ENCODE results near the gene SPEF2. TPM values are rescaled to one million over a fixed set of nuclear protein-coding genes. Genes with fewer than 3 reads are reported as not detected.

Gene SPEF2
- total RNA-seq, 4 donors from 2014 or later: 6.3 to 15.2 (median 8.5) TPM

DNA sequence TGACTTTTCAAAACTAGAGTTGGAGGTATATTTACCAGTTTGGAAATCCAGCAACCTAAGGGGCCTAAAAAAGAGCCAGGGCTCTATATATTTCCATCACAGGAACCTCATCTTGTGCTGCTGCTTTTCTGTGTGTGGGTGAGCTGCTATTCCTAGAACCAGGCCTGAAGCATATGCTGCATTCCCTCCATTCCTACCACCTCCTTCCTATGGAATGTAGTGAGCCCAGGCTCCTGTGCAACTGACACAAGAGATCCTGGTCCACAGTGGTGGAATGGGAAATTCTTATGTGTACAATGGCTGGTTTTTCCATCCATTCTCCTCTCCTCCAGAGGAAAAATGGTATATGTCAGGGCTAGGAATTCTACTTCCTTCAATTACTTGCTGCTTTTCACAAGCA lies 39.1 kb downstream of the SPEF2 start:
- TF ChIP-seq, protein P1, sequence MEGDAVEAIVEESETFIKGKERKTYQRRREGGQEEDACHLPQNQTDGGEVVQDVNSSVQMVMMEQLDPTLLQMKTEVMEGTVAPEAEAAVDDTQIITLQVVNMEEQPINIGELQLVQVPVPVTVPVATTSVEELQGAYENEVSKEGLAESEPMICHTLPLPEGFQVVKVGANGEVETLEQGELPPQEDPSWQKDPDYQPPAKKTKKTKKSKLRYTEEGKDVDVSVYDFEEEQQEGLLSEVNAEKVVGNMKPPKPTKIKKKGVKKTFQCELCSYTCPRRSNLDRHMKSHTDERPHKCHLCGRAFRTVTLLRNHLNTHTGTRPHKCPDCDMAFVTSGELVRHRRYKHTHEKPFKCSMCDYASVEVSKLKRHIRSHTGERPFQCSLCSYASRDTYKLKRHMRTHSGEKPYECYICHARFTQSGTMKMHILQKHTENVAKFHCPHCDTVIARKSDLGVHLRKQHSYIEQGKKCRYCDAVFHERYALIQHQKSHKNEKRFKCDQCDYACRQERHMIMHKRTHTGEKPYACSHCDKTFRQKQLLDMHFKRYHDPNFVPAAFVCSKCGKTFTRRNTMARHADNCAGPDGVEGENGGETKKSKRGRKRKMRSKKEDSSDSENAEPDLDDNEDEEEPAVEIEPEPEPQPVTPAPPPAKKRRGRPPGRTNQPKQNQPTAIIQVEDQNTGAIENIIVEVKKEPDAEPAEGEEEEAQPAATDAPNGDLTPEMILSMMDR (IDR thresholded peaks at IDR 0.05; ENCODE audit: low read depth): no peak

DNA sequence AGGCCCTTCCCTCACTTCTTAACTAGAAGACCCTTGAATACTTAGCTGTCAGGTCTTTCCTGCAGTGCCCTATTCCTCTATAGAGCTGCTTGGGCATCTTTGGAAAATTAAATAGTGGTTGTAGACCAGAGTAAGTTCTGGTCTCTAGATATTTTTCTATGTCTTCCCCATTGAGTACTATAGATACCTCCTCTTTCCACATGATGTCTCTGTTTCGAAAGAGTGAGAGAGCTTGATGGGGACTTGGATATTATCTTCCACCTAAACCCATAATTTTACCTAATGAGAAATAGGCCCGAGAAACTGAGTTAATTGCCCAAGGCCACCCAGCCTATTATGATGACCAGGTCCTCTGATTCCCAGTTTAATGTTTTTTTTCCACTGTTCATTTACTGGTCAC lies 40.2 kb downstream of the SPEF2 start:
- TF ChIP-seq, protein P1 (IDR thresholded peaks at IDR 0.05; ENCODE audit: low read depth): no peak

DNA sequence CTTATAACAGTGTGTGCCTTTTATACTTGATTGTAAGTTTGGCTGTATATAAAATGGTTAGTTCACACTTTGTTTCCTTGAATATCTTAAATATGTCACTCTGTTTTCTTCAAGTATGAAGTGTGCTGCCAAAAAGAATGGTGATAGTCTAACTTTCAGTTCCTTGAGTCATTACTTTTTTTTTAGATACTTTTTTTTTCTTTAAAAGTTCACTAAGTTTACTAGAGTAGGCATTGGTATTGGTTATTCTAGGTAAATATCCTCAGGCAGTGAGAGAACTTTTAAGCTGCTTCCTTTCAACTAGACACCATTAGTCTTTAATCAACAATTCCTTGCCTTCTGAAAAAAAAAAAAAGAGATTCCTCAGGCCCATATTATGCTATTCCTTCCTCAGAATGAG lies 41.9 kb downstream of the SPEF2 start:
- TF ChIP-seq, protein P1 (IDR thresholded peaks at IDR 0.05; ENCODE audit: low read depth): no peak

DNA sequence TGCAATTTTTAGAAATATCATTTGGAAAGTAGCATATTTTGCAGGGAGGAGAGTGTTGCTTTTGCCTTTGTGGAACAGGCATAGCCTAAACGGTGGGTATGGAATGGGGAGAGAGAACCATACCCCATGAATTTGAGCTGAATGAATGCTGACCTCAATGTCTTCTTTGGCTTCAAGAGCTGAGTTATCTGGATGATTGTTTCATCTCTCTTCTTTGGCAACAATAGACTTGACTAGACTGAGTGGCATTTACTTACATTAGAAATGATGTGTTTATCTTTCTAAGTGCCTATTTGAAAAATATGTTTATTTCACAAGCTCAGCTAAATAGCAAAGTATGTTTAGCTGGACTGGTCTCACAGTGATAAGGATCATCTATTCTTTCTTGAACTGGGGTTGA lies 42.8 kb downstream of the SPEF2 start:
- TF ChIP-seq, protein P1 (IDR thresholded peaks at IDR 0.05; ENCODE audit: low read depth): no peak

DNA sequence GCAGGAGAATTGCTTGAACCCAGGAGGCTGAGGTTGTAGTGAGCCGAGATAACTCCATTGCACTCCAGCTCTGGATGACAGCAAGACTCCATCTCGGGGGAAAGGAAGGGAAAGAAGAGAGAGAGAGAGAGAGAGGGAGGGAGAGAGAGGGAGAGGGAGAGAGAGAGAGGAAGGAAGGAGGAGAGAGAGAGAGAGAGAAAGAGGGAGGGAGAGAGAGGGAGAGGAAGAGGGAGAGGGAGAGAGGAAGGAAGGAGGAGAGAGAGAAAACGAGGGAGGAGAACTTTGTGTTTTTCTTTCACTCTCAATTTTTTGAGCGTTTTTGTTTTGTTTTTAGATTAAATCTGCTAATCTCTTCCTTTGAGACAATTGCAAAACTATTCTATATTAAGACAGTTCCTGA lies 46.9 kb downstream of the SPEF2 start:
- TF ChIP-seq, protein P1 (IDR thresholded peaks at IDR 0.05; ENCODE audit: low read depth): no peak

DNA sequence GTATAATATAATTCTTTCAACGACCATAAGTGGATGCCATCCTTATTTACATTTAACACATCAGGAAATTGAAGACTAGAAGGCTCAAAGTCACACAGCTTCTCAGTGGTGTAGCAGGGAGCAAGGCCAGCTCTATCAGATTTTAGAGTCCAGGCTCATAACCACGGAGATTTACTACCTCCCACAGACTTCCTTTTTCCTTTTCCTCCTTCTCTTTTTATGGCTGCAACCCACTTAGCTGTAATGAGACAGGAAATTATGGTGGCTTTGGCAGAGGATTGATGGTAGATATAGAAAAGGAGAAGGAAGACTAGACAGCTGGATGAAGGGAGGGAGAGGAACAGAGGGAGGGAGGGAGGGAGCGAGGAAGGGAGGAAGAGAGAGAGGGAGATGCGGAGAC lies 47.4 kb downstream of the SPEF2 start:
- TF ChIP-seq, protein P1 (IDR thresholded peaks at IDR 0.05; ENCODE audit: low read depth): no peak

DNA sequence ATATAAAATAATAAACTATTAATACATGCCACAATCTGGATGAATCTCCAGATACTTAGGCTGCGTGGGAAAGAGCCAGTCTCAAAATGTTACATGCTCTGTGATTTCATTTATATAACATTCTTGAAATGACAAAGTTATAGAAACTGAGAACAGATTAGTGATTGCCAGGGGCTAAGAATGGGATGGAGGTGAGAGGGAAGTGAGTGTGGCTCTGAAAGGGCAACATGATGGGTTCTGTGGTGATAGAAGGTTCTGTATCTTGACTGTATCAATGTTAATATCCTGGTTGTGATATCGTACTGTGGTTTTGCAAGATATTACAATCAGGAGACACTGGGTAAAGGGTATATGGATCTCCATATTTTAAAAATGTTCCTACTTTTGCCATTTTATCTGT lies 50.7 kb downstream of the SPEF2 start:
- TF ChIP-seq, protein P1 (IDR thresholded peaks at IDR 0.05; ENCODE audit: low read depth): no peak

Measured in subcutaneous adipose tissue (tissue), 4 donors.